Caco-2 (cell line): Measurements from ENCODE around the gene CRAT. TPM values are rescaled to one million over a fixed set of nuclear protein-coding genes. Genes with fewer than 3 reads are reported as not detected.
A peak's percentile ranks its signal among the peaks of the same experiment; 100 is the strongest.

ENCODE experiments used
- BruUV-seq: library from RNA; stranded (reverse); fragments of 400-500 nt; replicated peaks from 2 replicates; lab custom pipeline; 2021; lab: Mats Ljungman, UMichigan
- CTCF ChIA-PET: fragments of 300-600 bp; sonication (Branson Sonifier 250); formaldehyde crosslinking; loops from one replicate; lab custom pipeline; 2022; ENCODE audit warnings: antibody characterized with exemption; lab: Charles Lee
- POLR2A ChIA-PET: fragments of 300-600 bp; sonication (Branson Sonifier 250); formaldehyde crosslinking; loops from one replicate; lab custom pipeline; 2022; ENCODE audit warnings: antibody characterized with exemption; lab: Charles Lee
- DNase-seq, 2 experiments: peaks; one replicate each; pipeline versions ENCODE4 v3.0.0 to v3.0.0-alpha.2; 2020 to 2022
- H3K27me3 ChIP-seq: replicated peaks from 2 replicates; pipeline ENCODE4 v1.6.0; 2011; ENCODE audit warnings: low read length; ENCODE audit not compliant: control insufficient read depth, insufficient read depth
- H3K36me3 ChIP-seq: 2 replicates; pipeline ENCODE4 v1.5.1; 2011; ENCODE audit warnings: low read length; ENCODE audit not compliant: control insufficient read depth, insufficient read depth
- H3K4me1 ChIP-seq: fragments of 250-450 bp; sonication (Bioruptor Pico); 2 replicates; pipeline ENCODE4 v1.5.1; 2020; ENCODE audit warnings: mild to moderate bottlenecking
- H3K4me3 ChIP-seq: 2 replicates; pipeline ENCODE4 v1.5.1; 2011; ENCODE audit warnings: low read depth, mild to moderate bottlenecking, control low read depth, low read length
- H3K9me3 ChIP-seq: fragments of 250-450 bp; sonication (Bioruptor Pico); 2 replicates; pipeline ENCODE4 v1.5.1; 2020; ENCODE audit warnings: mild to moderate bottlenecking, moderate library complexity
- H3K27ac Mint-ChIP-seq: one replicate; pipeline ENCODE4 v1.8.0; 2022; ENCODE audit warnings: mixed read lengths; ENCODE audit not compliant: unreplicated experiment
- H3K27me3 Mint-ChIP-seq: one replicate; pipeline ENCODE4 v1.8.0; 2022; ENCODE audit warnings: mixed read lengths; ENCODE audit not compliant: insufficient read depth, unreplicated experiment
- H3K36me3 Mint-ChIP-seq: one replicate; pipeline ENCODE4 v1.8.0; 2022; ENCODE audit warnings: mild to moderate bottlenecking, mixed read lengths; ENCODE audit not compliant: insufficient read depth, unreplicated experiment
- H3K4me1 Mint-ChIP-seq: one replicate; pipeline ENCODE4 v1.8.0; 2022; ENCODE audit warnings: low read depth, mixed read lengths; ENCODE audit not compliant: unreplicated experiment
- H3K4me3 Mint-ChIP-seq: one replicate; pipeline ENCODE4 v1.8.0; 2022; ENCODE audit warnings: mild to moderate bottlenecking, moderate library complexity, mixed read lengths; ENCODE audit not compliant: unreplicated experiment
- H3K9me3 Mint-ChIP-seq: one replicate; pipeline ENCODE4 v1.8.0; 2022; ENCODE audit warnings: mixed read lengths; ENCODE audit not compliant: unreplicated experiment
- CTCF ChIP-seq, 2 experiments: fragments of 200-600 bp in 1 of 2; IDR thresholded peaks; 1 replicate in 1 of 2; 2 replicates in 1 of 2; pipeline versions ENCODE4 v1.5.1 to v1.8.0; 2011 to 2022; ENCODE audit warnings: antibody characterized with exemption in 1 of 2, control low read depth in 1 of 2, inconsistent platforms in 1 of 2, low read depth in 1 of 2, low read length in 1 of 2, mild to moderate bottlenecking in 1 of 2, moderate library complexity in 1 of 2; ENCODE audit not compliant: insufficient read depth in 1 of 2, severe bottlenecking in 1 of 2, unreplicated experiment in 1 of 2
- intact Hi-C: fragments of 100-400 bp; cut with micrococcal nuclease; formaldehyde crosslinking; loops from one replicate; pipeline ENCODE4 v1.10.0; 2022; ENCODE audit not compliant: unreplicated experiment
- total RNA-seq: library from RNA; stranded (reverse); gene quantifications from 2 replicates; pipeline ENCODE4 v1.2.3, GENCODE V29; 2022

The CRAT gene
- total RNA-seq, 1 experiment from 2014 or later = 20.7 TPM

GRCh38 chr9:129111528-129112151 lies 1.0 kb upstream of the CRAT start:
- CTCF ChIA-PET = no interaction called here
- no TSS peak for BruUV-seq

GRCh38 chr9:129109952-129110739 lies 447 bp downstream of the CRAT start:
- TF ChIP-seq CTCF (IDR thresholded peaks at IDR 0.05; ENCODE audit: insufficient read depth in 1 of 2, low read depth in 1 of 2, low read length in 1 of 2, severe bottlenecking in 1 of 2, unreplicated experiment in 1 of 2) = no peak
- peaks cover 31% of the 10 kb centered on the region for H3K4me1 Mint-ChIP-seq
- H3K27ac Mint-ChIP-seq = peak overlapping the region; percentile 90
- intact Hi-C loops = loop anchor here (1.0 kb wide), 1 partner anchor 29 kb away; the partner anchor contains the start of gene DOLPP1
- H3K9me3 Mint-ChIP-seq = no peaks in the 10 kb centered on the region
- H3K27me3 Mint-ChIP-seq = no peaks in the 10 kb centered on the region
- Histone ChIP-seq H3K9me3 (no peaks in the 10 kb centered on the region), H3K4me1 (peaks cover 23% of the 10 kb centered on the region), H3K4me3 (peak overlapping the region; percentile 82), H3K36me3 (no peaks in the 10 kb centered on the region), H3K27me3 (no peaks in the 10 kb centered on the region)
- H3K4me3 Mint-ChIP-seq = peak overlapping the region; percentile 88
- CTCF ChIA-PET = interaction anchor here (1.3 to 1.6 kb wide), 2 partner anchors 22 to 82 kb away, joined by 3 read pairs; partner anchors contain the start of gene SH3GLB2
- POLR2A ChIA-PET = no interaction called here
- peak; percentile 29 to 55 for DNase-seq
- H3K36me3 Mint-ChIP-seq = peaks cover 21% of the 10 kb centered on the region
- BruUV-seq = TSS peak; percentile 37

More at GRCh38 chr9:129111528-129112151, 1.0 kb upstream of the CRAT start:
- no peaks in the 10 kb centered on the region for H3K9me3 ChIP-seq
- POLR2A ChIA-PET = interaction anchor here (1.1 kb wide), 1 partner anchor 385 kb away, joined by 3 read pairs; no protein-coding TSS in a partner anchor
- peak overlapping the region; percentile 88 for H3K4me3 Mint-ChIP-seq
- intact Hi-C loops = no loop called here
- no peaks in the 10 kb centered on the region for H3K36me3 ChIP-seq
- peaks cover 34% of the 10 kb centered on the region for H3K4me1 Mint-ChIP-seq
- no peaks in the 10 kb centered on the region for H3K27me3 ChIP-seq
- no peaks in the 10 kb centered on the region for H3K27me3 Mint-ChIP-seq
- no peak for TF ChIP-seq CTCF (IDR thresholded peaks at IDR 0.05; ENCODE audit: insufficient read depth in 1 of 2, low read depth in 1 of 2, low read length in 1 of 2, severe bottlenecking in 1 of 2, unreplicated experiment in 1 of 2)
- peak overlapping the region; percentile 82 for H3K4me3 ChIP-seq
- H3K36me3 Mint-ChIP-seq = peaks cover 21% of the 10 kb centered on the region
- peak; percentile 42 to 61 for DNase-seq
- H3K27ac Mint-ChIP-seq = peak overlapping the region; percentile 90
- no peaks in the 10 kb centered on the region for H3K9me3 Mint-ChIP-seq
- H3K4me1 ChIP-seq = peaks cover 24% of the 10 kb centered on the region

- CTCF ChIA-PET = interaction anchor here (1.3 to 1.6 kb wide), 2 partner anchors 22 to 81 kb away, joined by 3 read pairs; partner anchors contain the start of gene SH3GLB2
- peaks cover 21% of the 10 kb centered on the region for H3K36me3 Mint-ChIP-seq
- no peak overlapping the region for H3K27ac Mint-ChIP-seq
Measured at GRCh38 chr9:129109537-129109903, 1.1 kb downstream of the CRAT start.

More at GRCh38 chr9:129109537-129109903, 1.1 kb downstream of the CRAT start:
- Mint-ChIP-seq H3K27me3 (no peaks in the 10 kb centered on the region), H3K9me3 (no peaks in the 10 kb centered on the region), H3K4me1 (peaks cover 25% of the 10 kb centered on the region), H3K4me3 (peak overlapping the region; percentile 88)
- no TSS peak for BruUV-seq
- Histone ChIP-seq H3K36me3 (no peaks in the 10 kb centered on the region), H3K27me3 (no peaks in the 10 kb centered on the region), H3K9me3 (no peaks in the 10 kb centered on the region), H3K4me3 (peak overlapping the region; percentile 82), H3K4me1 (peaks cover 17% of the 10 kb centered on the region)
- intact Hi-C loops = no loop called here
- POLR2A ChIA-PET = no interaction called here
- DNase-seq = peak; percentile 58 to 66
- TF ChIP-seq CTCF (IDR thresholded peaks at IDR 0.05; ENCODE audit: insufficient read depth in 1 of 2, low read depth in 1 of 2, low read length in 1 of 2, severe bottlenecking in 1 of 2, unreplicated experiment in 1 of 2) = no peak
